Endometrial microvascular endothelial cells (primary cell): ENCODE results near the gene DSE. TPM values are rescaled to one million over a fixed set of nuclear protein-coding genes. Genes with fewer than 3 reads are reported as not detected.

ENCODE experiments used
- in situ Hi-C: cut with HindIII; loops from 2 replicates; pipeline ENCODE4 v1.10.0; 2017; ENCODE audit warnings: low sequenced_read_pairs, low pct_unique_long_range_greater_than_20kb; ENCODE audit errors: inconsistent ontology term
- total RNA-seq: library from RNA; depleted of rRNA; stranded (reverse); fragments of >200 nt; gene quantifications from one replicate; pipeline ENCODE4 v1.2.3, GENCODE V29; 2015; ENCODE audit errors: inconsistent ontology term

Gene DSE
- total RNA-seq, 1 donor from 2014 or later, result 10.0 TPM

GRCh38 chr6:116403205-116403604 lies 32.5 kb downstream of the DSE start:
- in situ Hi-C loops, result no loop called here

- in situ Hi-C loops, result no loop called here
Measured at GRCh38 chr6:116404696-116405095, 33.9 kb downstream of the DSE start.

GRCh38 chr6:116405138-116405537 lies 34.4 kb downstream of the DSE start:
- in situ Hi-C loops, result no loop called here

- in situ Hi-C loops, result no loop called here
Measured at GRCh38 chr6:116405652-116406356, 35.1 kb downstream of the DSE start.

GRCh38 chr6:116406678-116407345 lies 36.1 kb downstream of the DSE start:
- in situ Hi-C loops, result no loop called here

- in situ Hi-C loops, result no loop called here
Measured at GRCh38 chr6:116408491-116408890, 37.7 kb downstream of the DSE start.

GRCh38 chr6:116409756-116410155 lies 39.0 kb downstream of the DSE start:
- in situ Hi-C loops, result no loop called here

GRCh38 chr6:116411284-116411623 lies 40.5 kb downstream of the DSE start:
- in situ Hi-C loops, result no loop called here

- in situ Hi-C loops, result no loop called here
Measured at GRCh38 chr6:116412270-116412669, 41.5 kb downstream of the DSE start.

- in situ Hi-C loops, result no loop called here
Measured at GRCh38 chr6:116413357-116413756, 42.6 kb downstream of the DSE start.

GRCh38 chr6:116417661-116418060 lies 46.9 kb downstream of the DSE start:
- in situ Hi-C loops, result no loop called here

- in situ Hi-C loops, result no loop called here
Measured at GRCh38 chr6:116419069-116419786, 48.5 kb downstream of the DSE start.

GRCh38 chr6:116420341-116420740 lies 49.6 kb downstream of the DSE start:
- in situ Hi-C loops, result no loop called here

- in situ Hi-C loops, result no loop called here
Measured at GRCh38 chr6:116422238-116422637, 51.5 kb downstream of the DSE start.

- in situ Hi-C loops, result no loop called here
Measured at GRCh38 chr6:116424001-116424400, 53.3 kb downstream of the DSE start.

- in situ Hi-C loops, result no loop called here
Measured at GRCh38 chr6:116426551-116426950, 55.8 kb downstream of the DSE start.

GRCh38 chr6:116429111-116429510 lies 58.4 kb downstream of the DSE start:
- in situ Hi-C loops, result no loop called here

GRCh38 chr6:116430860-116431259 lies 60.1 kb downstream of the DSE start:
- in situ Hi-C loops, result no loop called here

GRCh38 chr6:116431964-116432595 lies 61.3 kb downstream of the DSE start:
- in situ Hi-C loops, result no loop called here
